ENCODE results near the gene RMRP.

The RMRP gene

GRCh38 chr9:35691757-35692301 is 34.0 kb upstream of the RMRP start:
- in situ Hi-C loops (cut with HindIII; ENCODE audit: low sequenced_read_pairs), result no loop called here
- H3K4me3 ChIP-seq (ENCODE audit: low read depth, low read length), result no peak overlapping the region
- TF ChIP-seq, protein P1, sequence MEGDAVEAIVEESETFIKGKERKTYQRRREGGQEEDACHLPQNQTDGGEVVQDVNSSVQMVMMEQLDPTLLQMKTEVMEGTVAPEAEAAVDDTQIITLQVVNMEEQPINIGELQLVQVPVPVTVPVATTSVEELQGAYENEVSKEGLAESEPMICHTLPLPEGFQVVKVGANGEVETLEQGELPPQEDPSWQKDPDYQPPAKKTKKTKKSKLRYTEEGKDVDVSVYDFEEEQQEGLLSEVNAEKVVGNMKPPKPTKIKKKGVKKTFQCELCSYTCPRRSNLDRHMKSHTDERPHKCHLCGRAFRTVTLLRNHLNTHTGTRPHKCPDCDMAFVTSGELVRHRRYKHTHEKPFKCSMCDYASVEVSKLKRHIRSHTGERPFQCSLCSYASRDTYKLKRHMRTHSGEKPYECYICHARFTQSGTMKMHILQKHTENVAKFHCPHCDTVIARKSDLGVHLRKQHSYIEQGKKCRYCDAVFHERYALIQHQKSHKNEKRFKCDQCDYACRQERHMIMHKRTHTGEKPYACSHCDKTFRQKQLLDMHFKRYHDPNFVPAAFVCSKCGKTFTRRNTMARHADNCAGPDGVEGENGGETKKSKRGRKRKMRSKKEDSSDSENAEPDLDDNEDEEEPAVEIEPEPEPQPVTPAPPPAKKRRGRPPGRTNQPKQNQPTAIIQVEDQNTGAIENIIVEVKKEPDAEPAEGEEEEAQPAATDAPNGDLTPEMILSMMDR (IDR thresholded peaks at IDR 0.05; ENCODE audit: low read depth, low read length), result no peak
- DNase-seq (ENCODE audit: low read depth, low spot score), result no peak

DNA sequence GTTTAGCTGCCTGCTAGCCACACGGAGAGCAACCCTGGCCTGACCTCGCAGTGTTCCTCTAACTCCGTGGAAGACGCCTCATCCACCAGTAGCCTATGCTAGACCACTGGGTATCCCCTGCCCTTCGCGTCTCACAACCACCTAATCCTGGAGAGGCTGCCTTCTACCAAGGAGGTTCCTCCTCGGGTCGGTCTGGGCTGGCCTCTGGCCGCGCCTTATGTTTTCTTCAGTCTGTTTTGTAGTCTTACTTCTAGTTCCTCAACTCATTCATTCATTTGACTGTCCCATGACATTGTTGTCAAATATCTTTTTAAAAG is 33.5 kb upstream of the RMRP start:
- no peak for DNase-seq (ENCODE audit: low read depth, low spot score)
- TF ChIP-seq, protein P1 (IDR thresholded peaks at IDR 0.05; ENCODE audit: low read depth, low read length), result no peak
- in situ Hi-C loops (cut with HindIII; ENCODE audit: low sequenced_read_pairs), result no loop called here
- H3K4me3 ChIP-seq (ENCODE audit: low read depth, low read length), result peak overlapping the region; percentile 87

- peak; percentile 79 for DNase-seq (ENCODE audit: low read depth, low spot score)
- TF ChIP-seq, protein P1 (IDR thresholded peaks at IDR 0.05; ENCODE audit: low read depth, low read length), result no peak
- peak overlapping the region; percentile 87 for H3K4me3 ChIP-seq (ENCODE audit: low read depth, low read length)
- in situ Hi-C loops (cut with HindIII; ENCODE audit: low sequenced_read_pairs), result no loop called here
These were observed 33.0 kb upstream of the RMRP start for GRCh38 chr9:35690614-35691333.

DNA sequence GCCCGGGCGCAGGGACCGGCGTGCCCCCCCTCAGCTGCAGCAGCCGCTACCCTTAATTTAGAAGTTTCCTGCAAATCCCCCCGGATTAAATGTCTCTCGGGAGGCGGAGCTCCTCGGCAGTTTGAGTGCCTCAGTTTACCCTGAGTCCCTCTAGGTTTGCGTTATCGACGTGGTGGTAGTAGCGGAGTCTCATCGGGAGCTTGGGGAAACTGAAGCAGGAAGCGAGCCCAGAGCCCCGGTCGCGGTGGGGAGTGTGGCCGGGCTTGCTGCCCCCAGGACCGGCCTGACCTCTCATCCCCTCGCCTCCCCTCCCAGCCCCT is 32.4 kb upstream of the RMRP start:
- TF ChIP-seq, protein P1 (IDR thresholded peaks at IDR 0.05; ENCODE audit: low read depth, low read length), result no peak
- no peak for DNase-seq (ENCODE audit: low read depth, low spot score)
- peak overlapping the region; percentile 87 for H3K4me3 ChIP-seq (ENCODE audit: low read depth, low read length)
- in situ Hi-C loops (cut with HindIII; ENCODE audit: low sequenced_read_pairs), result no loop called here

GRCh38 chr9:35689542-35690293 is 31.9 kb upstream of the RMRP start, which contains the start of gene TPM2:
TSS of gene TPM2 (minus strand) at chr9:35689925. CDS start at chr9:35689817, 108 bp downstream.
- TF ChIP-seq, protein P1 (IDR thresholded peaks at IDR 0.05; ENCODE audit: low read depth, low read length), result no peak
- in situ Hi-C loops (cut with HindIII; ENCODE audit: low sequenced_read_pairs), result no loop called here
- peak; percentile 87 for DNase-seq (ENCODE audit: low read depth, low spot score)
- peak within 1 kb of the TSS; percentile 87 for H3K4me3 ChIP-seq (ENCODE audit: low read depth, low read length)

DNA sequence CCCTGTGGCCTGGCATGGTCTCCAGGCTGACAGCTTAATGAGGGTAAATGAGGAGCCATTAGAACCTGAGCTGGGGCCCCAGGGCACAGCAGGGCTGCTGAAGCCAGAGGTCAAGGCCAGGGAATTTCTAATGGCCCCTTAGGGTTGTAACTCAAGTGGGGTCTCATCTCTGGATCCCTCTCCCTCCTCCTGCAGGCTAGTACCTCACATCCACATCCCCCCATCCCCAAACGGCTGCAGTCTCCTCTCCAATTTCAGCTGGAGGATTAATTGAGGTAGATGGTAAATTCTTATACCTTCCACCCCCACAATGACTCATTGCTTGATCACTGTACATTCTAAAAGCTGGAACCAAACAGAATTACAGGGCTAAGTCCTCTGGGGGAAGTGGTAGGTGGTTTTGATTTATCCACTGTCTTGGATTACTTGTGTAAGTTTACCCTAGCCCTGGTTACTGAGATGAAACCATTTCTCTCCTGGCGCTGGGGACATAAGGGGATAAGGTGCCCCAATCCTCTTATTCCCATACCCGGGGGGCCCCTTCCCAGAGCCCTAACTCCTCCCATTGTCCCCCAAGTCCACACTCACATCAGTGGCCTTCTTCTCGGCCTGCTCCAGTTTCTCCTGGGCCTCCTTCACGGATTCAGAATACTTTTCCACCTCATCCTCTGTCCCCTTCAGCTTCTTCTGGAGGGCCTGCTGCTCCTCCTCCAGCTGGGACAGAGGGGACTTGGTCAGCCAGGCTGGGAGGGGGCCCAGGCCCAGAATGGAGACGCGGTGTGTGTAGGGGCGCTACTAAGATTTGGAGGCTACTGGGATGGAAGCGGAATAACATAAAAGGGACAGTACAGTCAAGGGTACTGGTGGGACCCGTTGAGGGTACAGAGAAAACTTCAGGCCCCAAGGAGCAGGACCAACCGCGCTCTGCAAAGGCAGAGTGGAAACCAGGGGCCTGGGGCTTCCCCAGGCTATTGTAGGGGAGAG is 31.0 kb upstream of the RMRP start:
- H3K4me3 ChIP-seq (ENCODE audit: low read depth, low read length), result peak overlapping the region; percentile 87
- TF ChIP-seq, protein P1 (IDR thresholded peaks at IDR 0.05; ENCODE audit: low read depth, low read length), result no peak
- peak; percentile 87 for DNase-seq (ENCODE audit: low read depth, low spot score)
- in situ Hi-C loops (cut with HindIII; ENCODE audit: low sequenced_read_pairs), result no loop called here
